K562 (cell line): ENCODE data around the gene GALR3. TPM values are rescaled to one million over a fixed set of nuclear protein-coding genes. Genes with fewer than 3 reads are reported as not detected.
A peak's percentile ranks its signal among the peaks of the same experiment; 100 is the strongest.

ENCODE experiments used
- ARID4B ChIP-seq: sonication (generic); formaldehyde crosslinking; IDR thresholded peaks from 2 replicates; pipeline ENCODE4 v1.8.0; 2022; ENCODE audit warnings: mild to moderate bottlenecking, missing genetic modification reagents
- BCOR ChIP-seq: fragments of 450-650 bp; IDR thresholded peaks from 2 replicates; pipeline ENCODE4 v1.6.1; 2016
- BRD9 ChIP-seq: fragments of 450-650 bp; IDR thresholded peaks from 2 replicates; pipeline ENCODE4 v1.6.1; 2018; ENCODE audit warnings: low read depth; ENCODE audit not compliant: partially characterized antibody
- CGGBP1 ChIP-seq: fragments of 250-450 bp; sonication (Bioruptor Pico); IDR thresholded peaks from 2 replicates; pipeline ENCODE4 v1.9.0; 2021; ENCODE audit warnings: mild to moderate bottlenecking
- CHAMP1 ChIP-seq: fragments of 450-650 bp; IDR thresholded peaks from 2 replicates; pipeline ENCODE4 v1.6.1; 2016; ENCODE audit warnings: mild to moderate bottlenecking
- CREB3L1 ChIP-seq: fragments of 450-650 bp; IDR thresholded peaks from 2 replicates; pipeline ENCODE4 v1.6.1; 2014; ENCODE audit warnings: low read depth, mild to moderate bottlenecking, moderate library complexity, borderline replicate concordance
- KLF10 ChIP-seq: fragments of 250-450 bp; sonication (Bioruptor Pico); IDR thresholded peaks from 2 replicates; pipeline ENCODE4 v1.6.1; 2021; ENCODE audit warnings: matching md5 sums
- NCOR1 ChIP-seq: fragments of 450-650 bp; IDR thresholded peaks from 2 replicates; pipeline ENCODE4 v1.6.1; 2016; ENCODE audit warnings: mild to moderate bottlenecking, moderate library complexity
- PRDM10 ChIP-seq: fragments of 450-650 bp; IDR thresholded peaks from 2 replicates; pipeline ENCODE4 v1.6.1; 2018; ENCODE audit not compliant: partially characterized antibody
- SRF ChIP-seq, 2 experiments: fragments of 250-450, 450-650 bp in 1 of 2; sonication (Bioruptor Pico) in 1 of 2; sonication (generic) in 1 of 2; formaldehyde crosslinking; IDR thresholded peaks; 2 replicates each; pipeline versions ENCODE4 v1.5.0 to v1.5.1; 2020 to 2022; ENCODE audit warnings: mild to moderate bottlenecking in 1 of 2, missing genetic modification reagents in 1 of 2
- TAF7 ChIP-seq: fragments of 450-650 bp; IDR thresholded peaks from 2 replicates; pipeline ENCODE4 v1.6.1; 2016; ENCODE audit warnings: missing genetic modification characterization, missing compliant biosample characterization
- YY1 ChIP-seq, 3 experiments: IDR thresholded peaks; 2 replicates each; pipeline ENCODE4 v1.6.1; 2011; ENCODE audit warnings: low read length in 2 of 3, mild to moderate bottlenecking in 2 of 3, moderate library complexity in 2 of 3, borderline replicate concordance in 1 of 3, control low read depth in 1 of 3, low read depth in 1 of 3; ENCODE audit not compliant: insufficient read depth in 3 of 3, insufficient replicate concordance in 2 of 3, control insufficient read depth in 1 of 3, insufficient read length in 1 of 3; ENCODE audit errors: extremely low read depth in 1 of 3
- ZNF143 ChIP-seq: sonication (generic); formaldehyde crosslinking; IDR thresholded peaks from 2 replicates; pipeline ENCODE4 v1.9.0; 2022; ENCODE audit warnings: mild to moderate bottlenecking, missing genetic modification reagents
- polyA plus RNA-seq, 8 experiments: library from polyadenylated mRNA; depleted of rRNA in 4 of 8; stranded (reverse) in 5 of 8; unstranded in 3 of 8; fragments of >200 nt; fragmentation: Nextera tagmentation in 2 of 8; fragmentation: Illumina TruSeq in 1 of 8; extraction: Ambion mirVana in 2 of 8; extraction: Trizol in 1 of 8; gene quantifications; 2 replicates each; pipeline versions ENCODE4 v1.2.1 to v1.2.3, GENCODE V29; 2011 to 2014; ENCODE audit warnings: inconsistent platforms in 1 of 8, missing spikeins in 1 of 8
- total RNA-seq, 7 experiments: library from RNA; depleted of rRNA in 6 of 7; stranded (reverse); fragments of >200 nt in 6 of 7; fragmentation: Illumina TruSeq in 2 of 7; extraction: Trizol in 2 of 7; gene quantifications; 2 replicates each; pipeline versions ENCODE4 v1.2.1 to v1.2.3, GENCODE V29; 2011 to 2021; ENCODE audit warnings: low replicate concordance in 1 of 7

The GALR3 gene
- total and polyA plus RNA-seq, 9 of the 15 experiments (the other 6 are each of a cell fraction or from before 2014, with no cell fraction given) = 0.13 TPM; not detected in 8

GRCh38 chr22:37849089-37849751, 26.0 kb downstream of the GALR3 start, which contains the start of gene EIF3L (continued):
- TF ChIP-seq CREB3L1 = peak; percentile 51; the same call in 1 of the 2 replicates
- TF ChIP-seq BRD9 = peak; percentile 11
- TF ChIP-seq ZNF143 (CRISPR knock-in tag) = peak; percentile 71
- peak; percentile 27 to 95 (median 93) for TF ChIP-seq YY1 (IDR thresholded peaks at IDR 0.05; ENCODE audit: borderline replicate concordance in 1 of 3, control insufficient read depth in 1 of 3, extremely low read depth in 1 of 3, insufficient read depth in 3 of 3, insufficient read length in 1 of 3, insufficient replicate concordance in 2 of 3, low read depth in 1 of 3, low read length in 2 of 3)
- TF ChIP-seq NCOR1 = 0 out of 2 replicates have a peak, but pooled peaks have one; percentile 20
- TF ChIP-seq BCOR = peak; percentile 74
- peak; percentile 70; the same call in 1 of the 2 replicates for TF ChIP-seq TAF7 (tag)
- peak; percentile 44; the same call in 1 of the 2 replicates for TF ChIP-seq CGGBP1
- peak in 1 of 2 experiments; percentile 77; a peak in 1 of 4 replicates for TF ChIP-seq SRF (CRISPR knock-in tag; IDR thresholded peaks at IDR 0.05)
- TF ChIP-seq KLF10 = no peak
- TF ChIP-seq PRDM10 = peak; percentile 53
- TF ChIP-seq CHAMP1 = no peak
- TF ChIP-seq ARID4B (CRISPR knock-in tag) = peak; percentile 58; the same call in 1 of the 2 replicates
